GM19328 (cell line): ENCODE measurements around the gene RTN4.

Source experiments
- ATAC-seq: cut with Tn5 transposase; IDR thresholded peaks from one replicate; pipeline ENCODE4 v1.9.1; 2021; ENCODE audit warnings: mild to moderate bottlenecking, moderate library complexity; ENCODE audit not compliant: unreplicated experiment

The RTN4 gene

GRCh38 chr2:54955358-54956110 is 94.7 kb downstream of the RTN4 start:
- no peak for ATAC-seq

- no peak for ATAC-seq
Measured at GRCh38 chr2:54954705-54955357, 95.4 kb downstream of the RTN4 start.

GRCh38 chr2:54954158-54954557 is 96.1 kb downstream of the RTN4 start:
- ATAC-seq, result no peak

GRCh38 chr2:54952978-54953456 is 97.2 kb downstream of the RTN4 start:
- no peak for ATAC-seq

GRCh38 chr2:54952425-54952824 is 97.8 kb downstream of the RTN4 start:
- no peak for ATAC-seq

- no peak for ATAC-seq
Measured at GRCh38 chr2:54950811-54951210, 99.4 kb downstream of the RTN4 start.

GRCh38 chr2:54949431-54949830 is 100.8 kb downstream of the RTN4 start:
- ATAC-seq, result no peak

GRCh38 chr2:54948120-54948519 is 102.1 kb downstream of the RTN4 start:
- ATAC-seq, result no peak

- no peak for ATAC-seq
Measured at GRCh38 chr2:54947646-54948045, 102.6 kb downstream of the RTN4 start.

- no peak for ATAC-seq
Measured at GRCh38 chr2:54947136-54947535, 103.1 kb downstream of the RTN4 start.

- no peak for ATAC-seq
Measured at GRCh38 chr2:54946220-54946805, 103.9 kb downstream of the RTN4 start.

GRCh38 chr2:54945391-54946219 is 104.6 kb downstream of the RTN4 start:
- no peak for ATAC-seq

- ATAC-seq, result no peak
Measured at GRCh38 chr2:54944724-54945326, 105.4 kb downstream of the RTN4 start.

GRCh38 chr2:54942373-54942772 is 107.9 kb downstream of the RTN4 start:
- no peak for ATAC-seq

GRCh38 chr2:54941248-54941984 is 108.8 kb downstream of the RTN4 start:
- ATAC-seq, result no peak

- ATAC-seq, result no peak
Measured at GRCh38 chr2:54940723-54941122, 109.5 kb downstream of the RTN4 start.

GRCh38 chr2:54939446-54940118 is 110.7 kb downstream of the RTN4 start:
- no peak for ATAC-seq

GRCh38 chr2:54936766-54937165 is 113.5 kb downstream of the RTN4 start:
- ATAC-seq, result no peak

GRCh38 chr2:54935389-54935788 is 114.9 kb downstream of the RTN4 start:
- ATAC-seq, result no peak

GRCh38 chr2:54931473-54931872 is 118.8 kb downstream of the RTN4 start:
- ATAC-seq, result no peak
